SKM-1 treated with dmso at 0.1 percent for 144 hours (cell line): ENCODE measurements around the gene ANKRD17.
"Not testable (repeated sequence)": the region's sequence is repeated elsewhere in the genome, so short reads cannot be mapped to it uniquely, and the experiment has no call there.

ENCODE experiments used
- DNase-seq: peaks from one replicate; lab custom pipeline; 2025; ENCODE audit not compliant: unreplicated experiment; lab: John Stamatoyannopoulos, UW

The ANKRD17 gene

DNA sequence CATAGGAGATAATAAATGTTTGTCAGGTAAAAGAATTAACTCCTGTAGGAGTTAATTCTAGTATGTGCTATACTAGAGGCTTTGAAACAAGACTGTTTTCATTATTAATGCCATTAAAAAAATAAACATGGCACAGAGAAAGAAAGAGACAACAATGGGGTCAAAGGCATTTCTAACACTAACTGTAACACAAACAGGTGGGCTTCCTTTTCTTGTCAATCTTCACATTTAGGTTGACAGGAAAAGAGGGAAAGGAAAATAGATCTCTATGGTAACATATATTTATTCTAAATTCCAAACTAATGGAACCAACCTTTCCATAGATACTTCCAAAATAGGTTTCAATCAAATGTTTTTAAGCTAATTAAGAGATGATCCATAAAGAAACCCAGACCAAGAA is 9.8 kb downstream of the ANKRD17 start:
- DNase-seq, result no peak

DNA sequence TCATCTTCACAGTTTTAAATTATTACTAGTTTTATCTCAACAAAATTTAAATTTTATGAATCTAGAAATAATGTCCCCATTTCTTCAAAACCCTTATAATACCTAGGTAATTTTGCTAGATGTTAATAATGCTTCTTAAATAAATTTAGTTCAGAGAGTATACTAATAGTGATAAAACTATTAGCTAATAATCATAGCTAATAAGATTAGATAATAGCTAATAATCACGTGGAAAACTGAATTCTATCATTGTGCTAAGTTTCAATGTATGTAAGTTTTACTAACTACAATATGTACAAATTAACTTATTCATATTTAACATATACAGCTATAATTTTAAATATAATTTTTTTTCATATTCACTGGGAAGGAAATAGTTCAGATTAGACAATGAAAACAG is 10.2 kb downstream of the ANKRD17 start:
- DNase-seq, result no peak

DNA sequence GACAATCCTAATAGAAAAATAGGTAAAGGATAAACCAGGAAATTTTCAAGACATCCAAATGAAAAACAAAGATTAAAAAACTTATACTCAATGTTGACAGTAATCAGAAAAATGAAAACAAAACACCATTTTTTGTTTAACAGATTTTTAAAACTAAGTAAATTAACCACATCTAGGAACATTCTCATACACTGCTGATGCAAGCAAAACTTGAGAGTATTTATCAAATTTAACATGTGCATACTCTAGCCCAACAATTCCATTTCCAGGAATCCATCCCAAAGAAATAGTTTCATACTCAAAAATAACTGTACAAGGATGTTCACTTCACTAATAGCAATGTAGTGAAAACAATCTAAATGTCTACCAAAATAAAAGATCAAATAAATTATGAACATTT is 11.5 kb downstream of the ANKRD17 start:
- no peak for DNase-seq

DNA sequence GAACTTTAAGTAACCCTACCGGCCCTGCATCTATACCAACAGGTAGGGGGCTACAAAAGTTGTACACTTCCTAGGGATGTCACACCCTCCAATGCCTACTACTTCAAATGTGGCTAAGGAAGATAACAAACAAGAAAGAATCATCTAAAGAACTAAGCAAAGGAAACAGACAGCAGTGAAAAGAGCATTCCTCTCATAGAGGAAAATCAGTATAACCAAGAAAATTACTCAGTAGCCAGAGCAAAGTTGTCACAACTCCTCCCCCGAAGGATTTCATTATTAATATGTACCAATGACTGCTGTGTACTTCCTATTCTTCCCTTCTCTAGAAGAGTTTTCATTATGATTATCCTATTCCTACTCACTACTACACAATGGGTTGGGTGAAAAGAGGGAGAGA is 12.6 kb downstream of the ANKRD17 start:
- DNase-seq, result no peak

DNA sequence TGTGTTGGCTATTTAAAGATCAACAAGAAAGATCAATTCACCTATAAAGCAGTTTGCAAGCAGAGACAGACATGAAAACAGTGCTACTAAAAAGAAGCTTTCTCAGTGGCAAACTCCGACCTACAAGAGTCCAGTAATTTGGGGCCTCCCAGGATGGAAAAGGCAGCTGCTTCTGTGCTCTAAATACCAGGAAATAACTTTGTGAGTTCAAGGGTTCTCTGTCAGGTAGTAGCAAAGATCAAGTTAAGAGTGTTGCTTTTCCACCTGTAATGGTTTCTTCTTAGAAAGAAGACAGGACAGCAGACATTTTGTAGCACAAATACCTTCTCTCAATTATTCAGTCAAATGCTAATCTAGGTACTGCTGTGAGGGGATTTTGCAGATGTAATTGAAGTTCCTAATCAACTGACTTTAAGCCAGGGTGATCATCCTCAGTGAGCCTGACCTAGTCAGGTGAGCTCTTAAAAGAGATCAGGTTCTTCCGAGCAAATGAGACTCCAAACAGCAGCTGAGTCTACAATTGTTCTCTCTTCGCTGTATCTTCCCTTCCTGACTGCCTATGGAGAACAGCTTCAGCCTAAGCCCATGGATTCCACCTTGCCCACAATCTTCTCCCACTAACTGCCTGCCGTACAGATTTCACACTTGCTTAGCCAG is 13.5 kb downstream of the ANKRD17 start:
- DNase-seq, result no peak

DNA sequence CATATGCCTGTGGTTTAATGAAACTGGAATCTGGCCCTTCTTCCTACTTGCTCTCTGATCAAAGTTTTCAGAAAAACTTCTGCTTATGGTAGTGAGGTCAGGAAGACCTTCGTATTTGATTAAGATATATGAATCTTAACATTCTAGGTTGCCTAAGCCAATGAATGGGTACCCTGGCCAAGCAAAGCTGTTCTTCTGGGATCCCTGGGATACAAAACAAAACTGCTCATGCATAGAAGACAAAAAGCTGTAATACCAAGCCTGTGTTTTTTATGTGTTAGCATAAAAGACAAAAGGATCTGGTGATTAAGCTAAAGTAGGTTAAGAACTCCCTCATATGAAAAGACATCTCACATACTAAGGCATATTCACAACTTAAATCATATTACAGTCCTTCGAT is 21.6 kb downstream of the ANKRD17 start:
- DNase-seq, result no peak

DNA sequence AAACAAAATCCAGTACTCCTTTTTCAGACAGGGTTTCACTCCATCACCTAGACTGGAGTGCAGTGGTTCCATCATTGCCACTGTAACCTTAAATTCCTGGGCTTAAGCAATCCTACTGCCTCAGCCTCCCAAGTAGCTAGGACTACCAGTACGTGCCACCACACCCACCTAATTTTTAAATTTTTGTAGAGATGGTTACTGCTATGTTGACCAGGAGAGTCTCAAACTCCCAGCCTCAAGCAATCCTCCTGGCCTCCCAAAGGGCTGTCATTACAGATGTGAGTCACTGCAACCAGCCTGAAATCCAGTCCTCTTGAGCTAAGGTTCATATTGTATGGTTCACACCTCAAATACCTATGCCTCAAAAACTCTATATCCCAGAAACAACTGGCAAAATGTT is 22.4 kb downstream of the ANKRD17 start:
- DNase-seq, result no peak

DNA sequence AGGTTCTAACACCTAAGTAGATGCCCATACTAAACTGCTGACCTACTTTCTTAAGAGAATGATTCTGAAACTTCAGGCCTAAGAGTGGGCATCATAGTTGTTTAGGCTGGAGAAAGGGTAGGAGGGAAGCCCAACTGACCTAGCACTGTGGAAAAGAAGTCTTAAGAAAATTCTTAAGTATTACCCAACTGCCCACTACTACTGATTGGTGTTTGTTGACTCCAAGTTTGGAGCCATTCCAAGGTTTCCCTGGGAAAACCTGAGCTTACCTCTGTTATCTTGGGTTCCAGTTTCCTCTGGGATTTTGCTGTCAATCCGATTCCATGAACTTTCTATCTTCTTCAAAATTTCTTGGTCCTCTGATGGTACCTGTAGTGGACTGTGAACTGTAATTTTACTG is 23.9 kb downstream of the ANKRD17 start:
- no peak for DNase-seq

DNA sequence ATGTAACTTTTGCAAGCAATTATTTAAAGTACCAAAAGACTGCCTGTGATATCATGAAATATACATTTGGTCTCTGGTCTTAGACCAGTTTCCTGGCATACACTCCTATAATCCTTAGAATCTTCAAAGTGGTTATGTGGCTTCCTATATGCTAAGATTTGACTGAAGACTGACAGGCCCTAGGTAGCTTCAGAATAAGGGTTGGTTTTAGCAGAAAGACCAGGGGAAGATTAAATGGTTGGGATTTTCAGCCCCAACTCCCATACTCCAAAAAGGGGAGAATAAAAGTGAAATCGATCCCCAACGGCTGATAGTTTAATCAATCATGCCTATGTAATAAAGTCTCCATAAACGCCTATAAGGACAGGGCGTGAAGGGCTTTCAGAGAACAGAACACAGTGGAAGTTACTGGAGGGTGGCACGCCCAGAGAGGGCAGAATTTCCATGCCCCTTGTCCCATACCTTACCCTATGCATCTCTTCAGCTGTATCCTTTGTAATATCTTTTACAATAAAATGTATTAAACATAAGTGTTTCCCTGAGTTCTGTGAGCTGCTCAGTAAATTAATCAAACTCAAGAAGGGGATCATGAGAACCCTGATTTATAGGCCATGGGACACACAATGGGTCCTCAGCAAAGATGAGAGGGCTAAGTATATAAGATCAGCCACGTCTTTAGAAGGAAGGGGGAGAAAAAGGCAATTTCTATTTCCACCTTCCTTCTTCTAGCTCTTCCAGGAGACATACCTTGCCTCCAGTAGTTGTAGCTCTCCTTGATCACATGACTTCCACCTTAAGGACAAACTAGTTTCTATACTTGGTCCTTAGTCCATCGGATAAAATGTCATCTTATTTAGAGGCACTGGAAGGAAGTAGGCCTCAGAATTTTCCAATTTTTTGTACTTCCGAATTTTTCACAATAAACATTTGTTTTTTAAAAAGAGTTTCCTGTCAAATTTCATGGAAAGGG is 26.8 kb downstream of the ANKRD17 start:
- no peak for DNase-seq

DNA sequence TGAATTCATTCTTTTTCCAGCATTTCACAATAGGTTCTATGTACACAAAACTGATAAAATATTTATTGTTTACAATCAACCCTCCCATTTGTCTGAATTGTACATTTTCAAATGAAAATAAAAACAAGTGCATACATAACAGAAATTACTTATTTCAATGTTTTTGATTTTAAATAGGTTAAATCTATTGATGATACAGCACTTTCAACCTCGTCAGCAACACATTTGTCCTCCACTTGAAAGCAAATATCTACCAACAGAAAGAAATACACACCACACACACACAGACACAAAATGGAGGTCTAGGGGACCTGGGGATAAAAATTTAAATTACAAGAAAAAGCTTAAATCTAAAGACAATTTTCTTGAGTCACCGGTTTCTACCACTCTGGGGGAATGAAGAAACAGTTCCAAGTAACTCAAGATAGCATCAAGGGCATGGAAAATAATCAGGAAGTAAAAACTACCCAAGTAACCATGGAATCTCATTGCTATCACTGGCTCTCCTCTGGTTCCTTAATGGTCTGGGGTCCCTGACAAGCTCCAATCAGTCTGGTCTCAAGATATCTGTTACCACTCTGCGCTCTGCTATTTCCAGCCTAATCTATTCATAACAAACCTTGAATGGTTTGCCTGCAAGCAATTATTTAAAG is 27.6 kb downstream of the ANKRD17 start:
- no peak for DNase-seq

DNA sequence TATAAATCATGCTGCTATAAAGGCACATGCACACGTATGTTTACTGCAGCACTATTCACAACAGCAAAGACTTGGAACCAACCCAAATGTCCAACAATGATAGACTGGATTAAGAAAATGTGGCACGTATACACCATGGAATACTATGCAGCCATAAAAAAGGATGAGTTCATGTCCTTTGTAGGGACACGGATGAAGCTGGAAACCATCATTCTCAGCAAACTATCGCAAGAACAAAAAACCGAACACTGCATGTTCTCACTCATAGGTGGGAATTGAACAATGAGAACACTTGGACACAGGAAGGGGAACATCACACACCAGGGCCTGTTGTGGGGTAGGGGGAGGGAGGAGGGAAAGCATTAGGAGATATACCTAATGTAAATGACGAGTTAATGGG is 29.8 kb downstream of the ANKRD17 start:
- DNase-seq, result not testable (repeated sequence)

DNA sequence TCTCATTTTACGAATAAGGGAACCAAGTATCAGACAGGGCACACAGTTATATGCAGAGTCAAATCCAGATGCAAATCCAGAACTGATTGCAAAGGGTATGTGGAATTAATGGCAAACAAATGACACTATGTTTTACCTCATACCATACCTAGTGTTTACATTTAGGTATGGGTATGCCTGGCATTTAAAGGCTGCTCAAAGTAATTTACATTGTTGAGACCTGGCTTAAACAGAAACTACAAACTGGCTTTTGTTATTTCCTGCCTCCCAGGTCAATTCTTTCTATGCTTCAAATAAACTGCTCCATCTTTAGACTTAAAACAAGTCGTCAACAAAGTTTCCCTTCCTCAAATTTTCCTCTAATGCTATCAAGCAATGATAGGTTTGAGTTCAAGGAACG is 33.7 kb downstream of the ANKRD17 start:
- DNase-seq, result no peak

DNA sequence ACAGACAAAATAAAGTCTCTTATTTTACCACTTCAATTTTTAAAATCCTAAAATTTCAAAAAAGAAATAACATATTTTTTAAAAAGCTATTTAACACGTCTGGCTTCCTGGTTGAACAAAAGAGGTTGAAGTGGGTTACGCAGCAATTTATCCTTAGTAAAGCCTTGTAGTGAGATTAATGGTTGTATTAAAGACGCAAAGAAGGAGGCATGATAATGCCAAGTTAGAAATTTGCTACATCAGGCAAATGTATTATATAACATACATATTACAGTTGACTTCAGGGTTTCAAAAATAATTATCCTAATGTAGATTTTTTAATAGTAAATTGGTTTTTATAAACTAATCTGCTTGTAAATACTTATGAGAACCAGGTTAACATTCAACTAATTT is 35.3 kb downstream of the ANKRD17 start:
- no peak for DNase-seq

DNA sequence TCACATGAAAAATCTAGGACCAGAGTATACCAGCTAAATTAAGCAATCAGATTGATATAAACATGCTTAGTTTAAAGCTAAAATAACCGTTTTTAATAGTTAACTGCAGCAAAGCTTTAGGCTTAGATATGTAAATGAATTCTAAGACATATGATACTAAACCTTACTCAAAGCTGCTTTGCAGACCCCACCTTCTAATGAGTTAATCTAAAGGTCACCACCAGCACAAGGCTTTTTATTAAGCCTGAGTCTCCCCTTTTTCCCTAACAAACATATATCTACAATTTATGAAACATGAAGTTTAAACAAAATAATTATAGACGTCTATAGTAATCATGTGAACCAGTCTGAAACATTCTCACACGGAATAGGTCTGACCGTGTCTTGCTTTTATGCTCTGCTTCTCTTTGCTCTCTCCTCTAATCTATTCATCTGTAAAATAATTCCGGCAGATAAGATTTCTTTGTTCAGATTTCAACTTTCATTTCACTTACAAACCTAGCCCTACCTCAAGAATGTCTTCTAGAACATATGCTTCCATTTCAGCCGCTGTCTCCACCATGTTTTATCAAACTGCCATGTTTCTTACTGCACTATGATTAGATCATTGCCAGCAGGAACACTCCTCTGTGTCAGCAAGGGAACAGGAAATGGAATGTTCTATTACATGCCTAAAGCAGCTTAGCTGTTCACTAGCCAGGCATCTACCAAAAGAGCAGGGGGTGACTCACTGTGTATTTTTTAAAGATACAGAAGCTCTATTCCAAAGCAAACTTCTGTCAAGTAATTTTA is 35.9 kb downstream of the ANKRD17 start:
- peak; percentile 65 for DNase-seq

DNA sequence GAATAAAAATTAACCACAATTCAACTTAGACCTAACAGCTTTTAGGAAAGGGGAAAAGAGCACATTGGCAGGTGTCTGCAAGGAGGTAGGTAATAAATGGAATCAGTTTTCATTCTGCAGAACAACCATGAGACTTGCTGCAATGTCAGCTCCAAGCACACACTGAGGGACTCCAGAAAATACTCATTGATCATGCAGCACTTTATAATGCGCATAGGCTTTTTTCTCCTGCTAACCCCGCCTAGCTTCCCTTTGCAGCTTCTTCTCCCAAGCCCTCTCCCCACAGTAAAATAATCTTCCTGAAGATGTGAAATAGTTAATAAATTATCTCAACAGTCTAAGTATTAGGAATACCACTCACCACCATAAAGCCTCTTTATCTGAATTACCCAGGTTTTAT is 36.9 kb downstream of the ANKRD17 start:
- DNase-seq, result no peak

DNA sequence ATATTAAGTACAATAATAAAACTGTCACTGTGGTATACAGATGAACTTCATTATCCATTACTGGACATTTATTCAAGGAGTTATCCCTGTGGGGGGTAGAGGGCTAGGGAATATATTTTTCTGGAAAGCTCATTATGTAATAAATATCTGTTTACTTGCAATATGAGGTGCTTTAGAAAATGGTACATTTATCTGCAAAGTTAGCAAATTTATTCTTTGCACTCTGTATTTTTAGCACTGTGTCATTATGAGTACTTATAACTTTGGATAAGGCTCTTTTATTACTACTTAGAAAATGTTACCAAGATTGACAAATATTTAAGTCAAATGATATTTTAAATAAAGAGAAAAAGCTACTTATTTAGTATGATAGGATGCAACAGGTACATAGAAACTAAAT is 37.8 kb downstream of the ANKRD17 start:
- DNase-seq, result no peak

DNA sequence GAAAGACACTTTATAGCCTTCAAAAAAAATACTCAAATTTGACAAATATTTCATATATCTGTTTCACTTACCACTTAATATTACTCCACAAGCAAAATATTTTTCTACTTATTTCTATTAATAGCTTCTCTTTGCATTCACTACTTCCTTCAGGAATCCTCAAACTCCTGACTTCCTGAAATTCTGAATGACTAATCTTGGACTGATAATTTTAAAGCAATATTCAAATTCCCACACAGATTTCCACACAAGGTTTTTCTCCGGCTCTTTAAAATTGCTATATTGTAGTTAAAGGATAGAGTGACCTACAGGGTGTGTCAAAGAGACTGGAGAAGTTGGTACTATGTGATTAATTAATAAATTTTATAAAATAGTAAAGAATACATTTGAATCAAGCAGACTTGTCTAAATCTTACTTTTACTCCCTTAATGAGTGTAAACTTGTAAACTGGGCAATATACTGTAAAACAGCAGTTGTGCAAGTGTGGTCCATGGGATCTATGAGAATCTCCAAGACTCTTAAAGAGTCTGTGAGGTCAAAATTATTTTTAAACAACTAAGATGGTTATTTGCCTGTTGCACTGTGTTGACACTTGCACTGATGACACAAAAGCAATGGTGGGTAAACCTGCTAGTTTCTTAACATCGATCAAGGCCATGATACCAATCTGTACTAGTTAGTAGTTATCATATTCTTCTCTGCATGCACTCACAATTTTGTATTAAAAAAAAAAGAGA is 44.5 kb downstream of the ANKRD17 start:
- no peak for DNase-seq

DNA sequence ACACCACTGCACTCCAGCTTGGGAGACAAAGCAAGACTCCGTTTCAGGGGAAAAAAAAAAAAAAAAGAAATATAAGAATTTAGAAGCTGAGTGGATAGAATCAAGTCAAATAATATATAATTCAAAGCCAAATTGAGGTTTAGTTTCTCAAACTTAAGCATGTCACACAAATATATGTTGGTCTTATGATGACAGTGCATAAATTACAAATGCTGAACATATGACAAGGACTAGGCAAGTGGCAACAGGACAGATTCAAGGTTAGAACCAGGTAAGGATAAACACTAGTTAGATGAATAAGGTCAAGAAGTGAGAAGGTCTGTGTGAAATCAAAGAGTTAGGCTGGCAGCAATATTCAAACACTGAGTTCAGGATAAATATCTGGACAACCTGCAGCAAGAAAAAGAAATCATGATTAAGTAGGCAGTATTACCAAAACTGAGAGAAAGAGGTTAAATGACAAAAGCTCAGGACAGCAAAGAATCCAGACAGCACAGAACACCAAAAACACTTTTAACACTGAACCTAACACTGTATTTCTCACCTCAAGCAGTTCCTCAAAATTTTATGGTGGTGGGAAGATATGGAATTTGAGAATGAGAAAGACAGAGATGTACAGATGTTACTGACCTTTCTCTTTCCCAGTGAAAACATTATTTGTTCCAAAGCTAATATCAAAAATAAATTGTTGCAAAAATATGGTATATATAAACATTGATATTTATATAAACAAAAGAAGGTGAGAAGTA is 45.4 kb downstream of the ANKRD17 start:
- no peak for DNase-seq

DNA sequence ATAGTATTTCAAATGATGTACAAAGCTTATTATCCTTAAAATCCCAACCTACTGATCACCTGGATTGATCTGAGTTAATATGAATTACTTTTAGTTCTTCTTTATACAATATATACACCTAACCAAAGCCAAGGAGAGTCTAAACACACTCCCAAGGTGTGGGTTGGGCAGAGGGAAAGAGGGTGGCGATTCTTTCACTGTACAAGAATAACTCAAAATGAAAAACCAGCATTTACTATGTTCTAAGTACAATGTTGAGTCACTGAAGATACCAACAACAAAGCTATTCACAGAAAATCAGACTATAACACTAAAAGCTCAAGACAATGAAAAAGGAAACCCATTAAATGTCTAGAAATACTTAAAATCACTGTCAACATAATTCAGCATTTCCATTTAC is 46.6 kb downstream of the ANKRD17 start:
- no peak for DNase-seq

DNA sequence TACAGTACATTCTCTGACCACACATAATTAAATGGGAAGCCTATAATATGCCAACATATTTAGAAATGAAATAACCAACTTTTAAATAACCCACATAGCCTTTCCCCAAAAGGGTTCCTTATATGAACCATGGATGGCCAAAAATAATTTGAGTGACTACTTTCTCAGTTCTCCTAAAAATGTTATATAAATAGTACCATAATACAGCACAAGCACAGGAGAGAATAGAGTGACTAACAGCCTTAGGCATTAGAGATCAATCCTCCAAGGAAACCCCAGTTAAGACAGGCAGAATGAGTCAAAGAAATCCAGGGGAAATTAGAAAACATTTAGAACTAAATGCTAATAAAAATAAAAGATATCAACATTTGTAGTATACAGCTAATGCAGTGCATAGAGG is 50.2 kb downstream of the ANKRD17 start:
- DNase-seq, result no peak
